H1 (cell line): ENCODE measurements around the gene POLR3G. TPM values are rescaled to one million over a fixed set of nuclear protein-coding genes. Genes with fewer than 3 reads are reported as not detected.

Source experiments
- CTCF ChIA-PET: fragments of 300-600 bp; sonication (Branson Sonifier 250); formaldehyde crosslinking; loops from one replicate; lab custom pipeline; 2021; ENCODE audit not compliant: partially characterized antibody; lab: Charles Lee
- POLR2A ChIA-PET: fragments of 300-600 bp; sonication (Branson Sonifier 250); formaldehyde crosslinking; loops from one replicate; lab custom pipeline; 2021; ENCODE audit warnings: inconsistent platforms; ENCODE audit not compliant: partially characterized antibody; lab: Charles Lee
- DNase-seq, 2 experiments: peaks; one replicate each; pipeline versions ENCODE4 v3.0.0 to v3.0.0-alpha.2; 2010 to 2022; ENCODE audit warnings: low spot score in 2 of 2, low read depth in 1 of 2, mixed read lengths in 1 of 2
- FAIRE-seq: peaks from 2 replicates; lab custom pipeline; 2011; peaks lifted over from hg19 to GRCh38; lab: Jason Lieb, UNC
- H2AFZ ChIP-seq: 2 replicates; pipeline ENCODE4 v1.8.1; 2012; ENCODE audit warnings: low read length, inconsistent platforms
- H2AK5ac ChIP-seq: 2 replicates; pipeline ENCODE4 v1.6.1; 2013; ENCODE audit warnings: low read depth, low read length
- H2BK120ac ChIP-seq: replicated peaks from 2 replicates; pipeline ENCODE3; 2013; ENCODE audit warnings: low read depth, low read length, inconsistent platforms
- H2BK12ac ChIP-seq: 2 replicates; pipeline ENCODE4 v1.6.1; 2013; ENCODE audit warnings: low read depth, low read length
- H2BK15ac ChIP-seq: 2 replicates; pipeline ENCODE4 v1.6.1; 2013; ENCODE audit warnings: low read length
- H2BK20ac ChIP-seq: 2 replicates; pipeline ENCODE4 v1.6.1; 2013; ENCODE audit warnings: low read length
- H2BK5ac ChIP-seq: 2 replicates; pipeline ENCODE4 v1.6.1; 2013; ENCODE audit warnings: low read depth, low read length
- H3K14ac ChIP-seq: 2 replicates; pipeline ENCODE4 v1.6.1; 2013; ENCODE audit warnings: inconsistent platforms; ENCODE audit not compliant: insufficient read length
- H3K18ac ChIP-seq: 2 replicates; pipeline ENCODE4 v1.6.1; 2013; ENCODE audit warnings: low read length; ENCODE audit errors: extremely low read depth
- H3K23ac ChIP-seq: 2 replicates; pipeline ENCODE4 v1.6.1; 2013; ENCODE audit warnings: inconsistent platforms; ENCODE audit not compliant: insufficient read length
- H3K23me2 ChIP-seq: 2 replicates; pipeline ENCODE4 v1.6.1; 2013; ENCODE audit warnings: low read depth, low read length
- H3K27ac ChIP-seq: 2 replicates; pipeline ENCODE4 v1.6.1; 2011; ENCODE audit warnings: low read depth, low read length, inconsistent platforms
- H3K27me3 ChIP-seq, 4 experiments: replicated peaks in 1 of 4; 1 replicate in 1 of 4; 2 replicates in 3 of 4; pipeline versions ENCODE4 v1.6.1 to v1.8.1; 2011 to 2013; ENCODE audit warnings: low read length in 3 of 4, mild to moderate bottlenecking in 3 of 4, inconsistent platforms in 2 of 4, mixed read lengths in 2 of 4, moderate library complexity in 1 of 4; ENCODE audit not compliant: control insufficient read depth in 3 of 4, insufficient read depth in 3 of 4; ENCODE audit errors: extremely low read depth in 1 of 4
- H3K36me3 ChIP-seq, 4 experiments: 2 replicates each; pipeline versions ENCODE4 v1.6.1 to v1.8.1; 2011 to 2013; ENCODE audit warnings: mild to moderate bottlenecking in 4 of 4, low read length in 3 of 4, moderate library complexity in 2 of 4, control low read depth in 1 of 4, inconsistent platforms in 1 of 4; ENCODE audit not compliant: insufficient read depth in 4 of 4, control insufficient read depth in 2 of 4
- H3K4ac ChIP-seq: replicated peaks from 2 replicates; pipeline ENCODE3; 2013; ENCODE audit warnings: low read length, low read depth, mixed read lengths, inconsistent platforms; ENCODE audit not compliant: insufficient read length
- H3K4me1 ChIP-seq, 4 experiments: replicated peaks in 1 of 4; 1 replicate in 1 of 4; 2 replicates in 3 of 4; pipeline versions ENCODE4 v1.6.1 to v1.8.1; 2011 to 2013; ENCODE audit warnings: low read length in 3 of 4, inconsistent platforms in 2 of 4, mixed read lengths in 1 of 4; ENCODE audit not compliant: insufficient read depth in 4 of 4, control insufficient read depth in 3 of 4
- H3K4me2 ChIP-seq, 2 experiments: 2 replicates each; pipeline versions ENCODE4 v1.6.1 to v1.8.1; 2011 to 2013; ENCODE audit warnings: low read depth in 2 of 2, low read length in 2 of 2, control low read depth in 1 of 2, inconsistent platforms in 1 of 2, mild to moderate bottlenecking in 1 of 2; ENCODE audit not compliant: insufficient read depth in 1 of 2
- H3K4me3 ChIP-seq, 4 experiments: fragments of 200-600, 300-600 bp in 1 of 4; sonication (generic), shearing (Covaris generic), sonication (Bioruptor Twin) in 1 of 4; 2 replicates each; pipeline versions ENCODE4 v1.5.1 to v1.8.1; 2011 to 2016; ENCODE audit warnings: low read length in 4 of 4, low read depth in 3 of 4, control low read depth in 2 of 4, inconsistent platforms in 2 of 4, mild to moderate bottlenecking in 2 of 4, mixed read lengths in 1 of 4, moderate library complexity in 1 of 4; ENCODE audit not compliant: insufficient read depth in 2 of 4; ENCODE audit errors: extremely low read depth in 1 of 4
- H3K56ac ChIP-seq: replicated peaks from 2 replicates; pipeline ENCODE3; 2013; ENCODE audit warnings: low read depth, mild to moderate bottlenecking, mixed read lengths, low read length, inconsistent platforms; ENCODE audit not compliant: insufficient read length
- H3K79me1 ChIP-seq: 2 replicates; pipeline ENCODE4 v1.6.1; 2013; ENCODE audit warnings: low read depth, low read length, control low read depth
- H3K79me2 ChIP-seq, 2 experiments: 2 replicates each; pipeline versions ENCODE4 v1.6.1 to v1.8.1; 2012 to 2013; ENCODE audit warnings: low read length in 2 of 2, mild to moderate bottlenecking in 2 of 2, inconsistent platforms in 1 of 2; ENCODE audit not compliant: insufficient read depth in 2 of 2, control insufficient read depth in 1 of 2
- H3K9ac ChIP-seq, 4 experiments: replicated peaks in 1 of 4; 1 replicate in 1 of 4; 2 replicates in 3 of 4; pipeline versions ENCODE4 v1.6.1 to v1.8.1; 2011 to 2013; ENCODE audit warnings: low read depth in 3 of 4, low read length in 3 of 4, control low read depth in 2 of 4, mild to moderate bottlenecking in 2 of 4, moderate library complexity in 2 of 4, inconsistent platforms in 1 of 4; ENCODE audit errors: extremely low read depth in 1 of 4
- H3K9me3 ChIP-seq, 2 experiments: 2 replicates each; pipeline versions ENCODE4 v1.6.1 to v1.8.1; 2012 to 2013; ENCODE audit warnings: mild to moderate bottlenecking in 2 of 2, moderate library complexity in 2 of 2, control low read depth in 1 of 2, inconsistent platforms in 1 of 2, low read depth in 1 of 2, low read length in 1 of 2, mixed read lengths in 1 of 2; ENCODE audit not compliant: insufficient read depth in 2 of 2
- H4K20me1 ChIP-seq, 2 experiments: replicated peaks in 1 of 2; 2 replicates each; pipeline versions ENCODE3 to v1.8.1; 2011 to 2013; ENCODE audit warnings: inconsistent platforms in 2 of 2, low read length in 2 of 2, mild to moderate bottlenecking in 1 of 2; ENCODE audit not compliant: insufficient read depth in 2 of 2, control insufficient read depth in 1 of 2
- H4K5ac ChIP-seq: 2 replicates; pipeline ENCODE4 v1.6.1; 2013; ENCODE audit warnings: low read length, low read depth, mixed read lengths, inconsistent platforms; ENCODE audit not compliant: insufficient read length
- H4K8ac ChIP-seq: 2 replicates; pipeline ENCODE4 v1.8.0; 2013; ENCODE audit warnings: mild to moderate bottlenecking, moderate library complexity, low read length, inconsistent platforms; ENCODE audit not compliant: insufficient read depth; ENCODE audit errors: extremely low read depth
- H4K91ac ChIP-seq: replicated peaks from 2 replicates; pipeline ENCODE3; 2013; ENCODE audit warnings: low read length, mixed read lengths, inconsistent platforms; ENCODE audit not compliant: insufficient read length
- BCL11A ChIP-seq, 2 experiments: IDR thresholded peaks; one replicate each; pipeline ENCODE4 v1.6.1; 2011; ENCODE audit warnings: low read depth in 2 of 2, low read length in 2 of 2, mild to moderate bottlenecking in 2 of 2
- CHD2 ChIP-seq: IDR thresholded peaks from 2 replicates; pipeline ENCODE4 v1.6.1; 2012; ENCODE audit warnings: low read length, improper control_type of control experiment
- HDAC2 ChIP-seq, 2 experiments: fragments of 300-600 bp in 1 of 2; sonication (generic) in 1 of 2; IDR thresholded peaks; 2 replicates each; pipeline ENCODE4 v1.6.1; 2011 to 2012; ENCODE audit warnings: low read depth in 2 of 2, low read length in 2 of 2, mild to moderate bottlenecking in 2 of 2, moderate library complexity in 2 of 2, borderline replicate concordance in 1 of 2, inconsistent platforms in 1 of 2
- JUN ChIP-seq: IDR thresholded peaks from 2 replicates; pipeline ENCODE4 v1.6.1; 2011; ENCODE audit warnings: low read depth, mild to moderate bottlenecking, improper control_type of control experiment, low read length
- SAP30 ChIP-seq: fragments of 300-600 bp; sonication (generic); IDR thresholded peaks from 2 replicates; pipeline ENCODE4 v1.7.1; 2012; ENCODE audit warnings: low read length, moderate library complexity, mild to moderate bottlenecking, inconsistent platforms; ENCODE audit not compliant: insufficient read depth, insufficient replicate concordance
- SIRT6 ChIP-seq: IDR thresholded peaks from one replicate; pipeline ENCODE4 v1.7.1; 2012; ENCODE audit warnings: low read length, inconsistent platforms
- polyA plus RNA-seq, 7 experiments: library from polyadenylated mRNA; depleted of rRNA in 3 of 7; stranded (reverse) in 5 of 7; unstranded in 2 of 7; fragments of >200 nt in 5 of 7; fragments of 200-250 nt in 2 of 7; gene quantifications; 1 replicate in 5 of 7; 2 replicates in 1 of 7; 4 replicates in 1 of 7; pipeline versions ENCODE4 v1.2.1 to v1.2.3, GENCODE V29; 2011 to 2013; ENCODE audit warnings: missing spikeins in 2 of 7, mixed read lengths in 2 of 7
- total RNA-seq: library from RNA; stranded (reverse); fragmentation: NEBNext Ultra II Directional; extraction: Animal tissue kit (Norgen Biotek cat#: 25700); gene quantifications from 2 replicates; pipeline ENCODE4 v1.2.1, GENCODE V29; 2021
- TF ChIP-seq, protein P1 (sequence below): IDR thresholded peaks from 2 replicates; pipeline ENCODE4 v1.6.1; 2012; ENCODE audit warnings: inconsistent platforms

The POLR3G gene
- total and polyA plus RNA-seq, 2 of the 8 experiments (the other 6 are each of a cell fraction or from before 2014, with no cell fraction given): 119 to 179 TPM

DNA sequence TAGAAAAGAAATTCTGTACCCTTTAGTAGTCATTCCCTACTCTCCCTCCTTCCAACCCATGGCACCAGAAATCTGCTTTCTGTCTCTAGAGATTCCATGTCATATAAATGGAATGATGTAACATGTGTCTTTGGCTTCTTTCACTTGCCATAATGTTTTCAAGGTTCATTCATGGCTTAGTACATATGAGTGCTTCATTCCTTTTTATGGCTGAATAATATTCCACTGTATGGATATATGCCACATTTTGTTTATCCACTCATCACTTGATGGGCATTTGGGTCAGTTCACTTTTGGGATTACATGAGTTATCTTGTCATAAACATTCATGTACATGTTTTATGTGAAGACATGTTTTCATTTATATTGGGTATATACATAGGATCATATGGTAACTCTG is 19.4 kb downstream of the POLR3G start:
- no peak overlapping the region for H2AFZ ChIP-seq
- H3K79me1 ChIP-seq: no peaks in the 10 kb centered on the region
- H2AK5ac ChIP-seq: no peak overlapping the region
- no peak overlapping the region for H2BK15ac ChIP-seq
- no peak overlapping the region for H4K5ac ChIP-seq
- H2BK12ac ChIP-seq: no peak overlapping the region
- ChIA-PET POLR2A (no interaction called here), CTCF (no interaction called here)
- FAIRE-seq (no peak), DNase-seq (no peak)
- no peaks in the 10 kb centered on the region for H3K4me1 ChIP-seq
- H4K8ac ChIP-seq: no peak overlapping the region
- H3K36me3 ChIP-seq: peaks cover 7 to 66% (median 41%) of the 10 kb centered on the region in 4 experiments; a peak in 6 of 8 replicates
- H4K91ac ChIP-seq: no peak overlapping the region
- H3K18ac ChIP-seq: no peak overlapping the region
- H3K4me2 ChIP-seq: no peak overlapping the region
- H3K27me3 ChIP-seq: peaks cover 0 to 2% (median 0%) of the 10 kb centered on the region in 4 experiments; a peak in 1 of 7 replicates
- H3K4ac ChIP-seq: no peak overlapping the region
- H3K4me3 ChIP-seq: no peak overlapping the region
- H3K27ac ChIP-seq: no peak overlapping the region
- H2BK120ac ChIP-seq: no peak overlapping the region
- H2BK5ac ChIP-seq: no peak overlapping the region
- H3K23me2 ChIP-seq: no peaks in the 10 kb centered on the region
- peaks cover 0 to 2% of the 10 kb centered on the region in 2 experiments; a peak in 1 of 4 replicates for H3K79me2 ChIP-seq
- no peaks in the 10 kb centered on the region for H3K9me3 ChIP-seq
- H3K14ac ChIP-seq: no peak overlapping the region
- H4K20me1 ChIP-seq: no peaks in the 10 kb centered on the region
- H2BK20ac ChIP-seq: no peak overlapping the region
- H3K9ac ChIP-seq: no peak overlapping the region
- H3K56ac ChIP-seq: no peak overlapping the region
- no peak overlapping the region for H3K23ac ChIP-seq
- TF ChIP-seq CHD2: no peak
- TF ChIP-seq SAP30: no peak
- no peak for TF ChIP-seq SIRT6
- TF ChIP-seq, protein P1, sequence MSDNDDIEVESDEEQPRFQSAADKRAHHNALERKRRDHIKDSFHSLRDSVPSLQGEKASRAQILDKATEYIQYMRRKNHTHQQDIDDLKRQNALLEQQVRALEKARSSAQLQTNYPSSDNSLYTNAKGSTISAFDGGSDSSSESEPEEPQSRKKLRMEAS: no peak
- no peak for TF ChIP-seq HDAC2 (IDR thresholded peaks at IDR 0.05; ENCODE audit: borderline replicate concordance in 1 of 2, low read depth in 2 of 2, low read length in 2 of 2)
- TF ChIP-seq BCL11A (IDR thresholded peaks at IDR 0.05; ENCODE audit: low read depth in 2 of 2, low read length in 2 of 2): no peak
- no peak for TF ChIP-seq JUN
